GM12878 (cell line): ENCODE data around the gene SHOC2.

Experiments
- ATF7 ChIP-seq: fragments of 450-650 bp; IDR thresholded peaks from 2 replicates; pipeline ENCODE4 v1.6.1; 2016; ENCODE audit warnings: low read depth, mild to moderate bottlenecking
- BRCA1 ChIP-seq: IDR thresholded peaks from 2 replicates; pipeline ENCODE4 v1.6.1; 2011; ENCODE audit warnings: low read depth, low read length, improper control_type of control experiment
- CREB1 ChIP-seq: IDR thresholded peaks from 2 replicates; pipeline ENCODE4 v1.6.1; 2012; ENCODE audit warnings: low read depth, mild to moderate bottlenecking, inconsistent platforms
- CTCF ChIP-seq, 3 experiments: IDR thresholded peaks in 2 of 3; conservative IDR thresholded peaks in 1 of 3; 2 replicates each; pipeline ENCODE4 v1.5.1; 2011; ENCODE audit warnings: low read depth in 3 of 3, low read length in 3 of 3, mild to moderate bottlenecking in 3 of 3, control low read depth in 2 of 3, moderate library complexity in 2 of 3, inconsistent platforms in 1 of 3, mixed read lengths in 1 of 3; ENCODE audit not compliant: control insufficient read depth in 2 of 3, insufficient read depth in 1 of 3; ENCODE audit errors: extremely low read depth in 1 of 3
- CUX1 ChIP-seq: IDR thresholded peaks from 2 replicates; pipeline ENCODE4 v1.6.1; 2012; ENCODE audit warnings: improper control_type of control experiment, low read depth, low read length; ENCODE audit not compliant: insufficient replicate concordance
- FOXM1 ChIP-seq: IDR thresholded peaks from 2 replicates; pipeline ENCODE4 v1.6.1; 2012; ENCODE audit warnings: low read depth, mild to moderate bottlenecking, inconsistent platforms, low read length, moderate library complexity
- MXI1 ChIP-seq: fragments of 150-350 bp; IDR thresholded peaks from 2 replicates; pipeline ENCODE4 v1.6.1; 2011; ENCODE audit warnings: low read depth, mild to moderate bottlenecking, inconsistent platforms, low read length, improper control_type of control experiment
- MYC ChIP-seq: IDR thresholded peaks from 2 replicates; pipeline ENCODE4 v1.6.1; 2011; ENCODE audit warnings: mild to moderate bottlenecking, low read length, moderate library complexity, inconsistent platforms; ENCODE audit not compliant: insufficient read depth, insufficient replicate concordance, insufficient read length, severe bottlenecking
- NRF1 ChIP-seq: conservative IDR thresholded peaks from 2 replicates; pipeline ENCODE4 v1.6.1; 2011; ENCODE audit warnings: mild to moderate bottlenecking, low read depth, low read length, improper control_type of control experiment
- POLR2AphosphoS5 ChIP-seq: IDR thresholded peaks from 2 replicates; pipeline ENCODE4 v1.6.1; 2011; ENCODE audit warnings: mild to moderate bottlenecking, low read length, inconsistent platforms
- SRF ChIP-seq, 2 experiments: IDR thresholded peaks; 2 replicates each; pipeline ENCODE4 v1.6.1; 2011; ENCODE audit warnings: low read depth in 2 of 2, low read length in 2 of 2, mild to moderate bottlenecking in 1 of 2, moderate library complexity in 1 of 2
- USF2 ChIP-seq: IDR thresholded peaks from 2 replicates; pipeline ENCODE4 v1.6.1; 2011; ENCODE audit warnings: low read depth, low read length, improper control_type of control experiment, borderline replicate concordance
- YY1 ChIP-seq: IDR thresholded peaks from 2 replicates; pipeline ENCODE4 v1.6.1; 2011; ENCODE audit warnings: low read depth, mild to moderate bottlenecking, low read length
- ZNF274 ChIP-seq: IDR thresholded peaks from one replicate; pipeline ENCODE4 v1.8.0; 2011; ENCODE audit not compliant: insufficient read length, insufficient read depth

- TF ChIP-seq SRF (IDR thresholded peaks at IDR 0.05; ENCODE audit: low read depth in 2 of 2, low read length in 2 of 2) (no peak), POLR2AphosphoS5 (no peak), CTCF (IDR thresholded peaks at IDR 0.05 in 2 of 3, conservative IDR thresholded peaks at IDR 0.05 in 1 of 3; ENCODE audit: control insufficient read depth in 2 of 3, extremely low read depth in 1 of 3, insufficient read depth in 1 of 3, low read depth in 3 of 3, low read length in 3 of 3) (no peak), YY1 (no peak), CUX1 (no peak), MYC (no peak), USF2 (no peak), BRCA1 (no peak), ATF7 (no peak), CREB1 (no peak), MXI1 (no peak), FOXM1 (no peak), ZNF274 (no peak), NRF1 (no peak)
These were observed 45.5 kb upstream of the SHOC2 start for GRCh38 chr10:110873951-110874350.
